Peyer's patch (tissue), 4 donors: ENCODE data around the gene NMRK2.

ENCODE experiments used
- POLR2A ChIP-seq, 2 donors: fragments of 450-650 bp; IDR thresholded peaks; one replicate each; pipeline ENCODE4 v1.5.1; 2017; ENCODE audit warnings: antibody characterized with exemption in 2 of 2, mild to moderate bottlenecking in 2 of 2, moderate library complexity in 2 of 2
- TF ChIP-seq, protein P1 (sequence below), 6 experiments: fragments of 450-650 bp in 4 of 6; fragments of 200-600 bp in 2 of 6; sonication (generic) in 1 of 6; IDR thresholded peaks; one replicate each; pipeline ENCODE4 v1.5.1; 2017 to 2019; ENCODE audit warnings: antibody characterized with exemption in 6 of 6, mild to moderate bottlenecking in 3 of 6, moderate library complexity in 1 of 6

- TF ChIP-seq, protein P1, sequence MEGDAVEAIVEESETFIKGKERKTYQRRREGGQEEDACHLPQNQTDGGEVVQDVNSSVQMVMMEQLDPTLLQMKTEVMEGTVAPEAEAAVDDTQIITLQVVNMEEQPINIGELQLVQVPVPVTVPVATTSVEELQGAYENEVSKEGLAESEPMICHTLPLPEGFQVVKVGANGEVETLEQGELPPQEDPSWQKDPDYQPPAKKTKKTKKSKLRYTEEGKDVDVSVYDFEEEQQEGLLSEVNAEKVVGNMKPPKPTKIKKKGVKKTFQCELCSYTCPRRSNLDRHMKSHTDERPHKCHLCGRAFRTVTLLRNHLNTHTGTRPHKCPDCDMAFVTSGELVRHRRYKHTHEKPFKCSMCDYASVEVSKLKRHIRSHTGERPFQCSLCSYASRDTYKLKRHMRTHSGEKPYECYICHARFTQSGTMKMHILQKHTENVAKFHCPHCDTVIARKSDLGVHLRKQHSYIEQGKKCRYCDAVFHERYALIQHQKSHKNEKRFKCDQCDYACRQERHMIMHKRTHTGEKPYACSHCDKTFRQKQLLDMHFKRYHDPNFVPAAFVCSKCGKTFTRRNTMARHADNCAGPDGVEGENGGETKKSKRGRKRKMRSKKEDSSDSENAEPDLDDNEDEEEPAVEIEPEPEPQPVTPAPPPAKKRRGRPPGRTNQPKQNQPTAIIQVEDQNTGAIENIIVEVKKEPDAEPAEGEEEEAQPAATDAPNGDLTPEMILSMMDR (IDR thresholded peaks at IDR 0.05) = no peak
- no peak for TF ChIP-seq POLR2A (IDR thresholded peaks at IDR 0.05)
Measured at GRCh38 chr19:3944018-3944721, 11.3 kb downstream of the NMRK2 start.
